Kidney epithelial cell (primary cell): ENCODE data around the gene SPTA1. TPM values are rescaled to one million over a fixed set of nuclear protein-coding genes. Genes with fewer than 3 reads are reported as not detected.
"Not testable (repeated sequence)": the region's sequence is repeated elsewhere in the genome, so short reads cannot be mapped to it uniquely, and the experiment has no call there.

Source experiments
- DNase-seq: peaks from one replicate; pipeline ENCODE4 v3.0.0-alpha.2; 2010; ENCODE audit warnings: low read depth
- H3K27me3 ChIP-seq: 2 replicates; pipeline ENCODE4 v1.6.0; 2011; ENCODE audit warnings: low read length; ENCODE audit not compliant: control insufficient read depth, insufficient read depth
- H3K36me3 ChIP-seq: 2 replicates; pipeline ENCODE4 v1.5.1; 2011; ENCODE audit warnings: low read length; ENCODE audit not compliant: control insufficient read depth, insufficient read depth
- H3K4me3 ChIP-seq: 2 replicates; pipeline ENCODE4 v1.5.1; 2011; ENCODE audit warnings: low read depth, mild to moderate bottlenecking, control low read depth, low read length
- CTCF ChIP-seq: IDR thresholded peaks from 2 replicates; pipeline ENCODE4 v1.5.1; 2011; ENCODE audit warnings: mild to moderate bottlenecking, moderate library complexity, low read length, control low read depth, inconsistent platforms; ENCODE audit not compliant: insufficient read depth, poor library complexity, severe bottlenecking
- total RNA-seq: library from RNA; depleted of rRNA; stranded (reverse); fragments of >200 nt; gene quantifications from 2 replicates; pipeline ENCODE4 v1.2.3, GENCODE V29; 2015

Gene SPTA1
- total RNA-seq, 1 donor from 2014 or later, result not detected

GRCh38 chr1:158691907-158692306, 5.4 kb upstream of the SPTA1 start:
- TF ChIP-seq CTCF, result no peak
- Histone ChIP-seq H3K4me3 (no peak overlapping the region), H3K36me3 (no peaks in the 10 kb centered on the region), H3K27me3 (no peaks in the 10 kb centered on the region)
- DNase-seq, result no peak

- not testable (repeated sequence) for H3K36me3 ChIP-seq, H3K4me3 ChIP-seq, DNase-seq, H3K27me3 ChIP-seq
Observed at GRCh38 chr1:158691149-158691548, 4.6 kb upstream of the SPTA1 start.

GRCh38 chr1:158689875-158690274, 3.4 kb upstream of the SPTA1 start:
- H3K4me3 ChIP-seq, result no peak overlapping the region
- no peak for TF ChIP-seq CTCF
- no peaks in the 10 kb centered on the region for H3K27me3 ChIP-seq
- no peak for DNase-seq
- no peaks in the 10 kb centered on the region for H3K36me3 ChIP-seq

- no peak for DNase-seq
- no peak for TF ChIP-seq CTCF
- no peaks in the 10 kb centered on the region for H3K27me3 ChIP-seq
- H3K36me3 ChIP-seq, result no peaks in the 10 kb centered on the region
- H3K4me3 ChIP-seq, result no peak overlapping the region
Observed at GRCh38 chr1:158689110-158689509, 2.6 kb upstream of the SPTA1 start.

GRCh38 chr1:158688343-158688742, 1.8 kb upstream of the SPTA1 start:
- not testable (repeated sequence) for H3K27me3 ChIP-seq, H3K4me3 ChIP-seq, H3K36me3 ChIP-seq, DNase-seq

GRCh38 chr1:158687037-158687436, 522 bp upstream of the SPTA1 start:
- no peaks in the 10 kb centered on the region for H3K36me3 ChIP-seq
- H3K4me3 ChIP-seq, result no peak overlapping the region
- no peak for DNase-seq
- no peaks in the 10 kb centered on the region for H3K27me3 ChIP-seq
- no peak for TF ChIP-seq CTCF

GRCh38 chr1:158685085-158685484, 1.4 kb downstream of the SPTA1 start:
- Histone ChIP-seq H3K36me3 (no peaks in the 10 kb centered on the region), H3K4me3 (no peak overlapping the region), H3K27me3 (no peaks in the 10 kb centered on the region)
- DNase-seq, result no peak
- no peak for TF ChIP-seq CTCF
